Activated CD4-positive, alpha-beta T cell treated with anti-CD3 and anti-CD28 coated beads for 36 hours (primary cell): ENCODE results near the gene ARL6IP6. TPM values are rescaled to one million over a fixed set of nuclear protein-coding genes. Genes with fewer than 3 reads are reported as not detected.
"Not testable (repeated sequence)": the region's sequence is repeated elsewhere in the genome, so short reads cannot be mapped to it uniquely, and the experiment has no call there.

ENCODE experiments used
- ATAC-seq: fragments of 200-7000 bp; cut with Tn5 transposase; one replicate; pipeline ENCODE4 v1.10.0; 2021; ENCODE audit warnings: mild to moderate bottlenecking, moderate library complexity
- CTCF ChIA-PET: fragments of 350-600 bp; sonication (Branson Sonifier 250); formaldehyde crosslinking; loops from one replicate; lab custom pipeline; 2021; ENCODE audit warnings: antibody characterized with exemption; lab: Charles Lee
- POLR2A ChIA-PET: fragments of 350-600 bp; sonication (Branson Sonifier 250); formaldehyde crosslinking; loops from one replicate; lab custom pipeline; 2021; ENCODE audit warnings: antibody characterized with exemption, inconsistent platforms; lab: Charles Lee
- DNase-seq: peaks from one replicate; pipeline ENCODE4 v3.0.0-alpha.2; 2020
- H3K27ac Mint-ChIP-seq: one replicate; pipeline ENCODE4 v1.8.0; 2021; ENCODE audit warnings: mixed read lengths
- H3K27me3 Mint-ChIP-seq: one replicate; pipeline ENCODE4 v1.8.0; 2021; ENCODE audit warnings: mixed read lengths
- H3K36me3 Mint-ChIP-seq: one replicate; pipeline ENCODE4 v1.8.0; 2021; ENCODE audit warnings: low read depth, mixed read lengths
- H3K4me1 Mint-ChIP-seq: one replicate; pipeline ENCODE4 v1.8.0; 2021; ENCODE audit warnings: mixed read lengths
- H3K4me3 Mint-ChIP-seq: one replicate; pipeline ENCODE4 v1.8.0; 2021; ENCODE audit warnings: mild to moderate bottlenecking, moderate library complexity, mixed read lengths
- H3K9me3 Mint-ChIP-seq: one replicate; pipeline ENCODE4 v1.8.0; 2021; ENCODE audit warnings: low read depth, mixed read lengths
- intact Hi-C, 2 experiments: fragments of 100-400 bp; cut with DNase I in 1 of 2; cut with micrococcal nuclease in 1 of 2; formaldehyde crosslinking; loops; one replicate each; pipeline versions ENCODE4 v1.14.2 to v1.15.1; 2022 to 2024; cut with DNase I, micrococcal nuclease
- total RNA-seq, 2 experiments: library from RNA; stranded (reverse); gene quantifications; one replicate each; pipeline ENCODE4 v1.2.3, GENCODE V29; 2021

ARL6IP6 gene
- total RNA-seq, 2 experiments from 2014 or later: 21.8 to 36.8 TPM

DNA sequence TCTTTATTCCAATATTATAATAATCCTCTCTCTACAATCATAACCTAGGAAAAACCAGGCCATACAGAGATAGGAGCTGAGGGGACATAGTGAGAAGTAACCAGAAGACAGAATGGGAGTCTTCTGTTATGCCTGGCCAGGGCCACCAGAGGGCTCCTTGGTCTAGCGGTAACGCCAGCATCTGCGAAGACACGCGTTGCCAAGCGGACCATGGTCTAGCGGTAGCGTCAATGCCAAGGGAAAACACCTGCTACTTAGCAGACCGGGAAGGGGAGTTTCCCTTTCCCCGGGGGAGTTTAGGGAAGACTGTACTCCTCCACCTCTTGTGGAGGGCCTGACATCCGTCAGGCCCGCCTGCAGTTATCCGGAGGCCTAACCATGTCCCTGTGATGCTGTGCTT, 36.6 kb downstream of the ARL6IP6 start:
- ChIA-PET POLR2A (no interaction called here), CTCF (no interaction called here)
- Mint-ChIP-seq H3K4me3 (no peak overlapping the region), H3K27ac (no peak overlapping the region), H3K9me3 (no peaks in the 10 kb centered on the region), H3K36me3 (peaks cover 39% of the 10 kb centered on the region), H3K27me3 (no peaks in the 10 kb centered on the region), H3K4me1 (peaks cover 4% of the 10 kb centered on the region)
- peak; percentile 27 for DNase-seq
- no peak for ATAC-seq
- intact Hi-C loops: no loop called here

GRCh38 chr2:152759290-152760072, 41.1 kb downstream of the ARL6IP6 start:
- Mint-ChIP-seq H3K4me1 (peaks cover 4% of the 10 kb centered on the region), H3K27me3 (no peaks in the 10 kb centered on the region), H3K36me3 (peaks cover 30% of the 10 kb centered on the region), H3K27ac (no peak overlapping the region), H3K4me3 (no peak overlapping the region), H3K9me3 (no peaks in the 10 kb centered on the region)
- ChIA-PET CTCF (interaction anchor here (0.9 kb wide), 1 partner anchor 16 kb away, joined by 3 read pairs; no protein-coding TSS in a partner anchor), POLR2A (no interaction called here)
- intact Hi-C loops: no loop called here
- DNase-seq (no peak), ATAC-seq (peak; percentile 53)

- Mint-ChIP-seq H3K36me3 (peaks cover 22% of the 10 kb centered on the region), H3K27me3 (no peaks in the 10 kb centered on the region), H3K4me3 (no peak overlapping the region), H3K27ac (no peak overlapping the region), H3K9me3 (no peaks in the 10 kb centered on the region), H3K4me1 (peaks cover 4% of the 10 kb centered on the region)
- intact Hi-C loops: no loop called here
- POLR2A ChIA-PET: no interaction called here
- CTCF ChIA-PET: no interaction called here
- DNase-seq: no peak
- ATAC-seq: no peak
These were observed 42.8 kb downstream of the ARL6IP6 start for GRCh38 chr2:152761214-152761613.

DNA sequence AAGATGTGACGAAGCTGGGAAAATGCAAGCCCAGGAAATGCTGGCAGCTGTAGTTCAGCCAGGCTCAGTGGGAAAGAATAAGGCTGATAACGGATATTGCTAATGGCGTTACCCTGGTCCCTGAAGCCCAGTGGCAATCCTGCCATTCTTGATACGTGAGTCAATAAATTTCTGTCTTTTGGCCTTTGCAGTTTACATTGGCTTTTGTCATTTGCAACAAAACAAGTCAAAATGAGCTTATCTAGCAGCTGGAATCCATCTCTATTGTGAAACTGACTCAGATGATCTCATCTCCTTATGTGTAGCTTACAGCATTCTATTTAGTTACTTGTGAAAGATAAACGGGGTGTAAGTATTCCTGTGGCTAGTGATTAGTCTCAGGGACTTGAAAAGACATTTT, 43.8 kb downstream of the ARL6IP6 start:
- Mint-ChIP-seq H3K9me3 (no peaks in the 10 kb centered on the region), H3K36me3 (peaks cover 18% of the 10 kb centered on the region), H3K4me1 (peaks cover 4% of the 10 kb centered on the region), H3K27me3 (no peaks in the 10 kb centered on the region), H3K4me3 (no peak overlapping the region), H3K27ac (no peak overlapping the region)
- intact Hi-C loops: no loop called here
- ChIA-PET POLR2A (no interaction called here), CTCF (interaction anchor here (0.9 kb wide), 1 partner anchor 18 kb away, joined by 4 read pairs; no protein-coding TSS in a partner anchor)
- DNase-seq (no peak), ATAC-seq (no peak)

DNA sequence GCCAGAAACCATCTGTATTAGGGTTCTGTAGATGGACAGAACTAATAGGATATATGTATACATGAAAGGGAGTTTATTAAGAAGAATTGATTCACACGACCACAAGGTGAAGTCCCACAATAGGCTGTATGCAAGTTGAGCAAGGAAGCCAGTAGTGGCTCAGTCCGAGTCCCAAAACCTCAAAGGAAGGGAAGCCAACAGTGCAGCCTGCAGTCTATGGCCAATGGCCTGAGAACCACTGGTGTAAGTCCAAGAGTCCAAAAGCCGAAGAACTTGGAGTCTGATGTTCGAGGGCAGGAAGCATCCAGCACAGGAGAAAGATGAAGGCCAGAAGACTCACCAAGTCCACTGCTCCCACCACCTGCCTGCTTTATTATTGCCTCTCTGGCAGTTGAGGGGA, 44.8 kb downstream of the ARL6IP6 start:
- intact Hi-C loops, ATAC-seq, DNase-seq, H3K27ac Mint-ChIP-seq, CTCF ChIA-PET, H3K27me3 Mint-ChIP-seq, H3K4me1 Mint-ChIP-seq, H3K4me3 Mint-ChIP-seq, POLR2A ChIA-PET, H3K9me3 Mint-ChIP-seq: not testable (repeated sequence)
- H3K36me3 Mint-ChIP-seq: peaks cover 18% of the 10 kb centered on the region

- DNase-seq (no peak), ATAC-seq (no peak)
- H3K4me3 Mint-ChIP-seq: no peak overlapping the region
- H3K9me3 Mint-ChIP-seq: no peaks in the 10 kb centered on the region
- ChIA-PET CTCF (no interaction called here), POLR2A (no interaction called here)
- peaks cover 4% of the 10 kb centered on the region for H3K4me1 Mint-ChIP-seq
- no peaks in the 10 kb centered on the region for H3K27me3 Mint-ChIP-seq
- peaks cover 18% of the 10 kb centered on the region for H3K36me3 Mint-ChIP-seq
- no peak overlapping the region for H3K27ac Mint-ChIP-seq
- intact Hi-C loops: no loop called here
These were observed 45.2 kb downstream of the ARL6IP6 start for GRCh38 chr2:152763651-152764050.

- Mint-ChIP-seq H3K4me3 (no peak overlapping the region), H3K9me3 (no peaks in the 10 kb centered on the region), H3K4me1 (no peaks in the 10 kb centered on the region), H3K27ac (no peak overlapping the region), H3K36me3 (peaks cover 13% of the 10 kb centered on the region), H3K27me3 (no peaks in the 10 kb centered on the region)
- DNase-seq: no peak
- intact Hi-C loops: no loop called here
- ATAC-seq: no peak
- ChIA-PET CTCF (interaction anchor here (0.7 kb wide), 1 partner anchor 25 kb away, joined by 3 read pairs; no protein-coding TSS in a partner anchor), POLR2A (no interaction called here)
These were observed 48.5 kb downstream of the ARL6IP6 start for GRCh38 chr2:152766928-152767327.

- CTCF ChIA-PET: no interaction called here
- no peaks in the 10 kb centered on the region for H3K4me1 Mint-ChIP-seq
- H3K27ac Mint-ChIP-seq: no peak overlapping the region
- intact Hi-C loops: no loop called here
- no peaks in the 10 kb centered on the region for H3K36me3 Mint-ChIP-seq
- H3K9me3 Mint-ChIP-seq: no peaks in the 10 kb centered on the region
- ATAC-seq: no peak
- H3K4me3 Mint-ChIP-seq: no peak overlapping the region
- peaks cover 9% of the 10 kb centered on the region for H3K27me3 Mint-ChIP-seq
- POLR2A ChIA-PET: no interaction called here
- no peak for DNase-seq
These were observed 62.8 kb downstream of the ARL6IP6 start for GRCh38 chr2:152781175-152781574.

GRCh38 chr2:152782171-152782570, 63.8 kb downstream of the ARL6IP6 start:
- Mint-ChIP-seq H3K27me3 (peaks cover 11% of the 10 kb centered on the region), H3K27ac (no peak overlapping the region), H3K4me1 (no peaks in the 10 kb centered on the region), H3K36me3 (no peaks in the 10 kb centered on the region), H3K4me3 (no peak overlapping the region), H3K9me3 (no peaks in the 10 kb centered on the region)
- no peak for DNase-seq
- ATAC-seq: no peak
- ChIA-PET CTCF (no interaction called here), POLR2A (no interaction called here)
- intact Hi-C loops: no loop called here

- no peak for ATAC-seq
- H3K27ac Mint-ChIP-seq: no peak overlapping the region
- H3K27me3 Mint-ChIP-seq: peaks cover 4% of the 10 kb centered on the region
- H3K4me3 Mint-ChIP-seq: no peak overlapping the region
- no peak for DNase-seq
- no peaks in the 10 kb centered on the region for H3K9me3 Mint-ChIP-seq
- POLR2A ChIA-PET: no interaction called here
- H3K36me3 Mint-ChIP-seq: no peaks in the 10 kb centered on the region
- CTCF ChIA-PET: no interaction called here
- intact Hi-C loops: no loop called here
- H3K4me1 Mint-ChIP-seq: no peaks in the 10 kb centered on the region
These were observed 72.5 kb downstream of the ARL6IP6 start for GRCh38 chr2:152790883-152791282.

DNA sequence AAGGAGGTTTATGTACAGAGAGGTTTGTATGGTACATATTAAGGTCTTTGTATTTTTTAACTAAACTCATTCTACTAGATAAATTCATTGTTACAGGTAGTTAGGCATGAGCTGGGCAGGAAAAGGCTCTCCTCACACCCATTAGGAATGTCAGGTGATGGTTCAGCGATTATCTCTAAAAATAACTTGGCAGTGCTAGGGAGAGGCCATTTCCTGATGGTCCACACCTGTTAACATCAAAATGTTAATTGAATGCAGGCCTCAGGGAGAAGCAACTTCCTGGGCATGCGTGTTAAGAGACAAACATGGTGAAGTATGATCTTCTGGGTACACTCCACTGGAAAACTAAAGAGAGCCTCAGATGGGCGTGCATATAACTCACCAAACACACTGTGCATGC, 73.6 kb downstream of the ARL6IP6 start:
- ATAC-seq (no peak), DNase-seq (no peak)
- intact Hi-C loops: no loop called here
- ChIA-PET CTCF (no interaction called here), POLR2A (no interaction called here)
- H3K27ac Mint-ChIP-seq: no peak overlapping the region
- no peak overlapping the region for H3K4me3 Mint-ChIP-seq
- H3K36me3 Mint-ChIP-seq: no peaks in the 10 kb centered on the region
- H3K4me1 Mint-ChIP-seq: no peaks in the 10 kb centered on the region
- no peaks in the 10 kb centered on the region for H3K27me3 Mint-ChIP-seq
- H3K9me3 Mint-ChIP-seq: no peaks in the 10 kb centered on the region

GRCh38 chr2:152792974-152793373, 74.6 kb downstream of the ARL6IP6 start:
- no peaks in the 10 kb centered on the region for H3K36me3 Mint-ChIP-seq
- ChIA-PET CTCF (no interaction called here), POLR2A (no interaction called here)
- intact Hi-C loops: no loop called here
- H3K27ac Mint-ChIP-seq: no peak overlapping the region
- H3K4me1 Mint-ChIP-seq: no peaks in the 10 kb centered on the region
- ATAC-seq: no peak
- H3K27me3 Mint-ChIP-seq: no peaks in the 10 kb centered on the region
- no peak for DNase-seq
- no peak overlapping the region for H3K4me3 Mint-ChIP-seq
- no peaks in the 10 kb centered on the region for H3K9me3 Mint-ChIP-seq
